H54 (cell line): ENCODE data around the gene UPF3B.
"Not testable (repeated sequence)": the region's sequence is repeated elsewhere in the genome, so short reads cannot be mapped to it uniquely, and the experiment has no call there.

ENCODE experiments used
- DNase-seq: peaks from one replicate; pipeline ENCODE4 v3.0.0; 2011; ENCODE audit warnings: low spot score, mixed read lengths; ENCODE audit not compliant: insufficient read length
- FAIRE-seq: peaks from 3 replicates; lab custom pipeline; 2011; peaks lifted over from hg19 to GRCh38; lab: Jason Lieb, UNC
- POLR2A ChIP-seq: IDR thresholded peaks from 2 replicates; pipeline ENCODE4 v1.6.1; 2011; ENCODE audit warnings: low read depth, mild to moderate bottlenecking, low read length

Gene UPF3B, protein sequence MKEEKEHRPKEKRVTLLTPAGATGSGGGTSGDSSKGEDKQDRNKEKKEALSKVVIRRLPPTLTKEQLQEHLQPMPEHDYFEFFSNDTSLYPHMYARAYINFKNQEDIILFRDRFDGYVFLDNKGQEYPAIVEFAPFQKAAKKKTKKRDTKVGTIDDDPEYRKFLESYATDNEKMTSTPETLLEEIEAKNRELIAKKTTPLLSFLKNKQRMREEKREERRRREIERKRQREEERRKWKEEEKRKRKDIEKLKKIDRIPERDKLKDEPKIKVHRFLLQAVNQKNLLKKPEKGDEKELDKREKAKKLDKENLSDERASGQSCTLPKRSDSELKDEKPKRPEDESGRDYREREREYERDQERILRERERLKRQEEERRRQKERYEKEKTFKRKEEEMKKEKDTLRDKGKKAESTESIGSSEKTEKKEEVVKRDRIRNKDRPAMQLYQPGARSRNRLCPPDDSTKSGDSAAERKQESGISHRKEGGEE

DNA sequence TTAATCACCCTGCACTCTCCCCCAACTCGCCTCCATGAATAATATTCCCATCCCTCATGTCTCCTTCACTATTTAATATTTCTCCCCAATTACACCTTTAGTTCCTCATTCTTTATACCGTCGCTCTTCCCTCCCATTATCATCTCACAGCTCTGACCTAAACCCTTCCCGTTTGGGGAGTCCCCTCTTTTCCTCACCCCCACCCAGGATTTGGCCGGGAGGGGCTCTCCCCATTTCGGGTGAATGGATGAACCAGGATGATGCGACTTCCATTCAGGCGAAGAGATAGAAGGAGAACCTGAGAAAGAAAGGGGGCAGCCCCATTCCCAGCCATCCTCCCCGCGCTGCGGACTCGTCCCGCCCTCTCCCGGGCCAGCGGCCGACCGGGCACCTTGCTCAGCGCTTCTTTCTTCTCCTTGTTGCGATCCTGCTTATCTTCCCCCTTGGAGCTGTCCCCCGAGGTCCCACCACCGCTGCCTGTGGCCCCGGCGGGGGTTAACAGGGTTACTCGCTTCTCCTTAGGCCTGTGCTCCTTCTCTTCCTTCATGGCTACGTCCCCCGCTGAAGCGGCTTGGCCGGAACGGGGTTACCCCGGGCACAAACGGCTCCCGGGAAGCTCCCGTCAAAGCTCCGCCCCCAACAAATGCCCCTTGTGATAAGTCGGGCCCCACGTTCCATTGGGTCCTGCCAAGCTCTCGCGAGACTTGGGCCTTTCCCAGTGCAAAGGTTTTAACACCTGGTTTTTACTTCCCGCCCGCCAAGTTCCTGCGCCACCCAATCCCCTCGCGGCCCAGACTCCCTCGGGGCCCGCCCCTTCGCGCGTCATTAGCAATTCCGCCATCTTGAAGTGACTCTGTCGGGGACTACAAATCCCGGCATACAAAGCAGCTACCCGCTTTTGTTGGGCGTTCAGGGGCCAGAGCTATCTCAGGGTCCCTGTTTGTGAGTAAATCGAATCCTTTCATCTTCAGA is at the start of gene UPF3B:
UPF3B (minus strand) TSS at position 582 of the 972 bp plus-strand sequence; CDS start at position 547, 35 bp downstream.
- peak; percentile 52; the same call in 1 of the 2 replicates for TF ChIP-seq POLR2A
- DNase-seq (peak; percentile 83), FAIRE-seq (peak; percentile 95)

DNA sequence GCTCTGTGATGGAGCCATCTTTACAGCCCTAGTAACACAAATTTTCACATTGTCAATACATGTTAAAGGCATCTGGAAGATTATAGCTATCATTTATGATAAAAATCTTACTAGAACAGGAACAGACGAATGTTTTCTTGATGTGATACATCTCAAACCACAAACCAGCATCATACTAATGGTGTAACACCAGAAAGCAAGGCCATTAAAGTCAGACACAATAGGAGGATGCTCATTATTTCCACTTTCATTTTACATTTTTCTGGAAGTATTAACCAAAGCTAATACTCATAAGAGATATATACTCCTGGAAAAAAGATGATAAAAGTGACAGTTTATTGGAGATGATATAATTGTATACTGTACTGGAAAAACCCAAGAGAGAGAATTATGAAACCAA is 48.2 kb upstream of the UPF3B start:
- FAIRE-seq (no peak), DNase-seq (no peak)
- TF ChIP-seq POLR2A, result no peak

DNA sequence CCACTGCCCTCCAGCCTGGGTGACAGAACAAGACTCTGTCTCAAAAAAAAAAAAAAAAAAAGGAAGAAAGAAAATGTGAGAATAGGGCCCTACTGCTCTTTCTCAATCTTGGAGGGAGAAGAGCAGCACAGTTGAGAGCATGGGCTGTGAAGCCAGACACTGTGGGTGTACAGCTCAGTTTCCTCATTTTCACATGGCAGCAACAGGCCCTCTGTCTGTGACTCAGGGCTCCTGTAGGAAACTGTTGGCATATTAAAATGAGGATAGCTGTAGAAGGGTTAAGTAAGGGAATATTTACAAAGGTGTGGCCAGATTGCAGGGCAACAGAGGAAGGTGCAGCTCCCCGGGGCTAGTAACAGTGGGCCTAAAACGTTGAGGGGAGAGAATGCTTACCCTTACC is 46.4 kb upstream of the UPF3B start:
- DNase-seq (no peak), FAIRE-seq (no peak)
- no peak for TF ChIP-seq POLR2A

DNA sequence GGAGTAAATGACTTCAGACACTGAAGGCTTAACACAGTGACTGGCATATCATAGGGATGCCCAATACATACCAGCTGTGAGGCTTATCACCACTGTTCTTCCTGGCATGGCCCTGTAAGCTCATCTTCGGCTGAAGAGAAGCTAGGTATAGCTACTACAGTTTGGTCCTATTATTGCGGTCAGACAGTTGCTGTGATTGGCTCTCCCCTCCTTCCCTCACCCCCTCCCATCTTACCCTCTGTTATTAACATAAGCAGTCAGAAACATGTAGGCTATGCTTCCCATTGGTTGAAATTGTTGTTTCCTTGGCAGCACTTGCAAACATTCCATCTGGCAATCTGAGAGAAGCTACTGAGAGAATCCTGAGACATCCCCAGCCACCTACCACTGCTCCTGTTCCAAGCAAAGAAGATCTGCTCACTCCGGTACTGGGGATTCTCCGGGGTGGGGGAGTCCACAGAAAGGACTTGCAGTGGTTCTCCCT is 43.1 kb upstream of the UPF3B start, which contains the start of gene AKAP14:
AKAP14 (plus strand) TSS at position 51 of the 484 bp plus-strand sequence. CDS start 7,331 bp downstream, outside the sequence.
- FAIRE-seq, result no peak
- no peak for DNase-seq

DNA sequence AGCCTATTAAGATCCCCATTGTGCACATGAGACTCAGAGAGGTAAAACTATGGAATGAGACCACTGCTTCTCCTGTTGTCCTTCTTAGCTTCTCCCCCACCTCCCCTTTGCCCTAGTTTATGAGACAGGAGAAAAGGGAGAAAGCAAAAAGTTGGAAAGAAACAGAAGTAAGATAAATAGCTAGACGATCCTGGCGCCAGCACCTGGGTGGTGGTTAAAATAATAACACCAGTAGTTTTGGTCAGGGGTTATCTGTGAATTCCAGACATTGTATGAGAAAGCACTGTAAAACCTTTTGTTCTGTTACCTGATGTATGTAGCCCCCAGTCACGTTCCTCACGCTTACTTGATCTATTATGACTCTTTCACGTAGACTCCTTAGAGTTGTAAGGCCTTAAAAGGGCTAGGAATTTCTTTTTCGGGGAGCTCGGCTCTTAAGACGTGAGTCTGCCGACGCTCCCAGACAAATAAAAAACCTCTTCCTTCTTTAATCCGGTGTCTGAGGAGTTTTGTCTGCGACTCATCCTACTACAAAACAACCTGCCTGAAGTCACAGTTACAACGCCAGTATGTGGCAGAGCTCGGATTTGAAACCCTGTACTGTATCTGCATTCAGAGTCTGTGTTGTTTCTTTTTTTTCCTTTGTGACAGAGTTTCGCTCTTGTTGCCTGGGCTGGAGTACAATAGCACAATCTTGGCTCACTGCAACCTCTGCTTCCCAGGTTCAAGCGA is 39.4 kb upstream of the UPF3B start:
- DNase-seq, FAIRE-seq: not testable (repeated sequence)

More for the DNA sequence above, 43.1 kb upstream of the UPF3B start, which contains the start of gene AKAP14:
- TF ChIP-seq POLR2A, result no peak

DNA sequence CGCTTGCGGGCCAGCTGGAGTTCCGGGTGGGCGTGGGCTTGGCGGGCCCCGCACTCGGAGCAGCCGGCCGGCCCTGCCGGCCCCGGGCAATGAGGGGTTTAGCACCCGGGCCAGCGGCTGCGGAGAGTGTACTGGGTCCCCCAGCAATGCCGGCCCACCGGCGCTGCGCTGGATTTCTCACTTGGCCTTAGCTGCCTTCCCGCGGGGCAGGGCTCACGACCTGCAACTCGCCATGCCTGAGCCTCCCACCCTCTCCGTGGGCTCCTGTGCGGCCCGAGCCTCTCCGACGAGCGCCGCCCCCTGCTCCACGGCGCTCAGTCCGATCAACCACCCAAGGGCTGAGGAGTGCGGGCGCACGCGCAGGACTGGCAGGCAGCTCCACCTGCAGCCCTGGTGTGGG is 37.9 kb upstream of the UPF3B start:
- not testable (repeated sequence) for FAIRE-seq, DNase-seq

DNA sequence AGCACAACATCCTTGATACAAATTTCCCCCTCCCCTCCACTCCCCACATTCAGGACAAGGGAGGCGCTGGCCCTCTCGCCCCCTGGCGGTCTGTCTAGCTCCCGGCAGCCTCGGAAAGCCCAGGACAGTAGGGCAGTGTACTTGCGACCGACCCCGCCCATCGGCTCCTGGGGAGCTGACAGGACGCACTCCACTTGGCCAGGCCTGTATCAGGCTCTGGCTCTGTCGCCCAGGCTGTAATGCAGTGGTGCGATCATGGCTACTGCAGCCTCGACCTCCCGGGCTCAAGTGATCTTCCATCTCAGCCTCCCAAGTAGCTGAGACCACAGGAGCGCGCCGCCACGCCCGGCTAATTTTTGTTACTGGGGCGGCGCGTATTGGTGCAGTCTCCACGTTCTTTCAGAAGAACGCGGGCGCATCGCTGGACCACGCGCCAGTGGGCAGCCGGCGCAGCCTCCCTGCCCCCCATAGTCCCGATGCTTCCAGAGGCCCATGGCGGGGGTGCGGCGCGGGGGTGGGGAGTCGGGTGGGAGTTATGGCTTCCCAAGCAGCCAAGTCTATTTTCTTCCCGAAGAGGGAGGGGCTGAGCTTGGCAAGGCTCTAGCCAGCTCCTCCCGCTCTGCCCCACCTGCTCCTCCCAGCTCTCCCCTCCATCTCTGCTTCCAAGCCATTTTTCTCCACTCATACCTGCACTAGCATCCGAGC is 35.1 kb upstream of the UPF3B start:
- FAIRE-seq (no peak), DNase-seq (no peak)
- no peak for TF ChIP-seq POLR2A

DNA sequence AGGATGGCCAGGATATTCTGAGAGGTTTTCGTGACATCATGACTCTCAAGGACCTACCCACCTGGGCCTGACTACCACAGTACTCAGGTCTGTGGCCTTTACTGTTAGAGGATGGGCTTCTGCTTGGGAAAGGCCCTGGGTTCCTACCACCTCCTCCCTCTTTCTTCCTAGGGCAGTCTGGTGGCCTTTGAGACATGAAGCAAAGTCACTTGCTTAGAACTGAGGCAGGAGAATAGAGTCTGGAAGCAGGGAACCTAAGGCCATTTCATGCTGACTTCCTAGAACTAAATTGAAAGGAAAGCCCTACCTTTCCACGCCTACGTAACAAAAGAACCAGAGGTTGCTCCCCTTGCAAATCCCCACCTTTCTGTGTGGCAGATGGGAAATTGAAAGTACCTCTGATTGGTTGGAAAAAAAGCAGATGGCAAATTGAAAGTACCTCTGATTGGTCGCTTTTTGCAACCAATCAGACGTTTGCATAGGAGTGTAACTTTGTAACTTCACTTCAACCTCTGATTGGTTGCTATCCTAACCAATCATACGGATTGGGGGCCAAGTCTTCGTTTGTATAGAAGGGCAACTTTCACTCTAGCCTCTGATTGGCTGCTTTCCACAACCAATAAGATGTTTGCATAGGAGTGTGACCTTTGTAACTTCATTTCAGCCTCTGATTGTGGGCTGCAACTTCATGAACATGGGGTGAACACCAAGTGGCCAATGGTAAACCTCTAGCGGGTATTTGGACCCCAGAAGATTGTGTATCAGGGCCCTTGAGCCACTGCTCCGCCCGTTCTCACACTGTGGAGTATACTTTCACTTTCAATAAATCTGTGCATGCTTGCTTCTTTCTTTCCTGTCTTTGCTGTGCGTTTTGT is 33.0 kb upstream of the UPF3B start:
- FAIRE-seq (no peak), DNase-seq (no peak)
- no peak for TF ChIP-seq POLR2A

DNA sequence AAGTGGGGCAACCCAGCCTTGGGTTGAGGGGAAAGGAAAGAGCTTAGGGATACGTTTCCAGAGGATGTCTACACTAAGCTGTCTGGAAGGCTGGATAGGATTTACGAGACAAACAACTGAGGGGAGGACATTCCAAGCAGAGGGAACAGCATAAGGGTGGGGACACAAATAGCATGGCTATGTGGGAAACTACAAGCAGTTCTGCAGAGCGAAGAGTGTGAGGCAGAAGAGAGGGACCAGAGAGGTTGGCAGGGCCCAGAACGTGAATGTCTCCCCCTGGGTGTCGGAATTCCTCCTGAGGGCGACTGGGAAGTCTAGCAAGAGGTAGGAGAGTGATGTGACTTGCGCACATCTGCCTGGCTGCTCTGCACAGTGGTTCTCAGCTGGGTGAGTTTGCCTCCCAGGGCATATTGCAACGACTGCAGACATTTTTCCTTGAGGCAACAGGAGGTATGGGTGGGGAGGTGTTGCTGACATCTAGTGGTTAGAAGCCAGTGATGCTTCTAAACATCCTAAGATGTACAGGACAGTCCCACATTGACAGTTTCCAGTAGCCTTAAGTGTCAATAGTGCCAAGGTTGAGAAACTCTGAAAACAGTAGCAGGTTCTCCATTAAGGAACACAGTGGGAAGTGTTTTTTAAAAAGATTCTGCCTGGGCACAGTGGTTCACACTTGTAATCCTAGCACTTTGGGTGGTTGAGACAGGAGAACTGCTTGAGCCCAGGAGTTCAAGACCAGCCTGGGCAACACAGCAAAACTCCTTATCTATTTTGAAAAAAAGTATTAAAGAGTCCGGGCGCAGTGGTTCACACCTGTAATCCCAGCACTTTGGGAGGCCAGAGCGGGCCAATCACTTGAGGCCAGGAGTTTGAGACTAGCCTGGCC is 28.0 kb upstream of the UPF3B start:
- no peak for TF ChIP-seq POLR2A
- FAIRE-seq, result peak; percentile 85
- DNase-seq, result peak; percentile 54

DNA sequence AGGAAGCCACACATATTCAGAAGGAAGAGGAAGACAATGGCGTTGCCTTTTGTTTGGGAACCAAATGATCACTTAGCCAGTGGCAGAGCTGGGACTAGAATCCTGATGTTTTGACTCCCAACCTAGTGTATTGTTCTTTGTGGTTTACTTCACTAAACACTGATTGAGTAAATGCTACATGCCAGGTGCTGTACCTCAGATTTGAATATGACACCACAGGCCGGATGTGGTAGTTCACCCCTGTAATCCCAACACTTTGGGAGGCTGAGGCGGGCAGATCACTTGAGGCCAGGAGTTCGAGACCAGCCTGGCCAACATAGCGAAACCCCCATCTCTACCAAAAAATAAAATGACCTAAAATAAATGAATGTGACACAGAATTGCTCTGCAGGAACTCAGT is 27.3 kb upstream of the UPF3B start:
- FAIRE-seq, result no peak
- no peak for DNase-seq
- no peak for TF ChIP-seq POLR2A

DNA sequence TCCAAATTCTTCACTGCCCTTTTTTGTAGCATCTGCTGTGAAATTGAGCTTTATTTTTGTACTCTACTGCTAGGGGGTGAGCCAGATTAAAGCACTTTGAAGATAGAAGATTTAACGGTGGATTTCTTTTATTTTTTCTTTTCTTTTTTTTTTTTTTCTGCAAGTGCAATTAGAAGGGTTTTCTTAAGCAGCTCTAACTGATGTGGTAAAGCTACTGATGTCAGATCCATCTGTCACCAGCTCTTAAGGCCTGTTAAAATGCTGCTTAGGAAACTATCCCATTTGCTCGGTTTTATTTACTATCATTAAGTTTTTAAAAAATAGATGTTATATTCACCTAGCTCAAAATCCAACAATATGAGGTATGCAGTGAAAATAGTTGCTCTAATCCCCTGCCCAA is 26.0 kb upstream of the UPF3B start:
- DNase-seq (no peak), FAIRE-seq (no peak)
- no peak for TF ChIP-seq POLR2A
